Measurements from ENCODE around the gene NAA10. TPM values are rescaled to one million over a fixed set of nuclear protein-coding genes. Genes with fewer than 3 reads are reported as not detected.

NAA10 gene
- total RNA-seq, 1 experiment from 2014 or later = 124 TPM

GRCh38 chrX:153887385-153887784 is 47.5 kb downstream of the NAA10 start:
- no peak overlapping the region for H3K4me3 ChIP-seq (replicated peaks in 1 of 2; ENCODE audit: low read depth in 1 of 2, low read length in 2 of 2)
- ChIA-PET POLR2A (no interaction called here), CTCF (no interaction called here), RAD21 (ENCODE audit: low non-redundant PET in 1 of 2, low total read pairs in 2 of 2, uncharacterized antibody in 2 of 2, unreplicated experiment in 2 of 2) (no interaction called here)
- no peak overlapping the region for H2AFZ ChIP-seq (ENCODE audit: low read depth, low read length, poor library complexity, severe bottlenecking)
- no peak for TF ChIP-seq REST (IDR thresholded peaks at IDR 0.05; ENCODE audit: low read depth)
- TF ChIP-seq SIN3A (IDR thresholded peaks at IDR 0.05; ENCODE audit: low read depth) = no peak
- TF ChIP-seq POLR2A (IDR thresholded peaks at IDR 0.05; ENCODE audit: borderline replicate concordance, extremely low read depth, insufficient read depth, insufficient read length) = no peak
- no peak for TF ChIP-seq EZH2 (IDR thresholded peaks at IDR 0.05)
- TF ChIP-seq POLR2AphosphoS5 (IDR thresholded peaks at IDR 0.05; ENCODE audit: low read depth, low read length) = no peak
- TF ChIP-seq, protein P1, sequence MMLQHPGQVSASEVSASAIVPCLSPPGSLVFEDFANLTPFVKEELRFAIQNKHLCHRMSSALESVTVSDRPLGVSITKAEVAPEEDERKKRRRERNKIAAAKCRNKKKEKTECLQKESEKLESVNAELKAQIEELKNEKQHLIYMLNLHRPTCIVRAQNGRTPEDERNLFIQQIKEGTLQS (IDR thresholded peaks at IDR 0.05) = no peak
- TF ChIP-seq CBX3 (IDR thresholded peaks at IDR 0.05; ENCODE audit: low read depth) = no peak
- TF ChIP-seq SRF (IDR thresholded peaks at IDR 0.05; ENCODE audit: low read depth) = no peak
- H3K36me3 ChIP-seq (ENCODE audit: control insufficient read depth in 1 of 2, insufficient read depth in 2 of 2, low read length in 2 of 2) = no peaks in the 10 kb centered on the region
- H3K27me3 ChIP-seq (ENCODE audit: insufficient read depth, low read length) = no peaks in the 10 kb centered on the region
- no peaks in the 10 kb centered on the region for H3K9me2 ChIP-seq (ENCODE audit: insufficient read depth)
- DNase-seq (ENCODE audit: low read depth, low spot score) (no peak), ATAC-seq (no peak)
- peaks cover 9 to 22% of the 10 kb centered on the region in 2 experiments for H3K4me1 ChIP-seq (ENCODE audit: control insufficient read depth in 1 of 2, insufficient read depth in 2 of 2, low read length in 2 of 2)
- H3K4me2 ChIP-seq (ENCODE audit: low read length) = no peak overlapping the region
- H3K9me3 ChIP-seq (ENCODE audit: control insufficient read depth in 1 of 2, insufficient read depth in 1 of 2, low read depth in 1 of 2, low read length in 2 of 2) = no peaks in the 10 kb centered on the region
- H3K79me2 ChIP-seq (ENCODE audit: insufficient read depth, low read length) = no peaks in the 10 kb centered on the region
- no peak overlapping the region for H3K27ac ChIP-seq (ENCODE audit: low read depth, low read length)
- H3K9ac ChIP-seq (ENCODE audit: low read length) = no peak overlapping the region
- intact Hi-C loops (cut with micrococcal nuclease) = no loop called here
- no TSS peak for BruUV-seq (replicated peaks)
- H4K20me1 ChIP-seq (ENCODE audit: insufficient read depth) = no peaks in the 10 kb centered on the region
